Measurements from ENCODE around the gene SNTG2. TPM values are rescaled to one million over a fixed set of nuclear protein-coding genes. Genes with fewer than 3 reads are reported as not detected.

Gene SNTG2
- total and polyA plus RNA-seq, 12 donors, result 0.39 to 2.8 (median 1.0) TPM; not detected in 1

- intact Hi-C loops (cut with DNase I), result no loop called here
- no peak overlapping the region for H3K4me3 ChIP-seq
- ATAC-seq, result no peak
- H3K27me3 ChIP-seq, result peaks cover 0 to 9% (median 0%) of the 10 kb centered on the region in 7 donors
- TF ChIP-seq, protein P1, sequence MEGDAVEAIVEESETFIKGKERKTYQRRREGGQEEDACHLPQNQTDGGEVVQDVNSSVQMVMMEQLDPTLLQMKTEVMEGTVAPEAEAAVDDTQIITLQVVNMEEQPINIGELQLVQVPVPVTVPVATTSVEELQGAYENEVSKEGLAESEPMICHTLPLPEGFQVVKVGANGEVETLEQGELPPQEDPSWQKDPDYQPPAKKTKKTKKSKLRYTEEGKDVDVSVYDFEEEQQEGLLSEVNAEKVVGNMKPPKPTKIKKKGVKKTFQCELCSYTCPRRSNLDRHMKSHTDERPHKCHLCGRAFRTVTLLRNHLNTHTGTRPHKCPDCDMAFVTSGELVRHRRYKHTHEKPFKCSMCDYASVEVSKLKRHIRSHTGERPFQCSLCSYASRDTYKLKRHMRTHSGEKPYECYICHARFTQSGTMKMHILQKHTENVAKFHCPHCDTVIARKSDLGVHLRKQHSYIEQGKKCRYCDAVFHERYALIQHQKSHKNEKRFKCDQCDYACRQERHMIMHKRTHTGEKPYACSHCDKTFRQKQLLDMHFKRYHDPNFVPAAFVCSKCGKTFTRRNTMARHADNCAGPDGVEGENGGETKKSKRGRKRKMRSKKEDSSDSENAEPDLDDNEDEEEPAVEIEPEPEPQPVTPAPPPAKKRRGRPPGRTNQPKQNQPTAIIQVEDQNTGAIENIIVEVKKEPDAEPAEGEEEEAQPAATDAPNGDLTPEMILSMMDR (IDR thresholded peaks at IDR 0.05), result no peak
- peaks cover 0 to 2% (median 0%) of the 10 kb centered on the region in 11 donors for H3K9me3 ChIP-seq
- no peak overlapping the region for H3K27ac ChIP-seq
- 48 to 59% methylated on average over 8 of the region's 8 CpGs for WGBS, 2 donors
- DNase-seq, result no peak
- H3K4me1 ChIP-seq, result no peaks in the 10 kb centered on the region
- H3K36me3 ChIP-seq, result no peaks in the 10 kb centered on the region
These were observed 39.3 kb downstream of the SNTG2 start for GRCh38 chr2:989781-990467.

- Histone ChIP-seq H3K9me3 (peaks cover 0 to 3% (median 0%) of the 10 kb centered on the region in 11 donors), H3K27ac (no peak overlapping the region), H3K36me3 (no peaks in the 10 kb centered on the region), H3K4me1 (no peaks in the 10 kb centered on the region), H3K4me3 (no peak overlapping the region), H3K27me3 (peaks cover 0 to 11% (median 0%) of the 10 kb centered on the region in 7 donors)
- intact Hi-C loops (cut with DNase I), result no loop called here
- TF ChIP-seq, protein P1 (IDR thresholded peaks at IDR 0.05), result no peak
- no peak for DNase-seq
- ATAC-seq, result no peak
These were observed 40.3 kb downstream of the SNTG2 start for GRCh38 chr2:990970-991369.

- TF ChIP-seq, protein P1 (IDR thresholded peaks at IDR 0.05), result no peak
- Histone ChIP-seq H3K9me3 (peaks cover 0 to 18% (median 0%) of the 10 kb centered on the region in 11 donors), H3K4me1 (no peaks in the 10 kb centered on the region), H3K4me3 (no peak overlapping the region), H3K27me3 (peaks cover 0 to 10% (median 0%) of the 10 kb centered on the region in 7 donors), H3K27ac (no peak overlapping the region), H3K36me3 (no peaks in the 10 kb centered on the region)
- WGBS, 2 donors, result 78% methylated on average over 2 of the region's 2 CpGs
- intact Hi-C loops (cut with DNase I), result no loop called here
- ATAC-seq (no peak), DNase-seq (no peak)
These were observed 51.7 kb downstream of the SNTG2 start for GRCh38 chr2:1002350-1002749.

DNA sequence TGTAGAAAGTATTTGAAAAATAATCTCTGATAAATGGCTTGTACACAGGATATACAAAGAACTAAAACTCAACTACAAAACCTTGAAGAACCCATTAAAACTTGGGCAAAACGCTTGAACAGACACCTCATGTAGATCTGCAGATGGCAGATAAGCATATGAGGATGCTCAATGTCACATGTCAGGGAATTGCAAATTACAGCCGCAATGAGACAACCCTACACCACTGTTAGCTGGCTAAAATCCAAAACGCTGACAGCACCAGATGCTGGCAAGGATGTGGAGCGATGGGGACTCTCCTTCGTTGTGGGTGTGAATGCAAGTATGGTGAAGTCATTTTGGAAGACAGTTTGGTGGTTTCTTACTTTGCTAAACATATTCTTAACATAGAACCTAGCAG, 53.7 kb downstream of the SNTG2 start:
- 36% methylated on average over 5 of the region's 5 CpGs for WGBS, 2 donors
- peaks cover 0 to 6% (median 0%) of the 10 kb centered on the region in 11 donors for H3K9me3 ChIP-seq
- H3K27me3 ChIP-seq, result peaks cover 0 to 3% (median 0%) of the 10 kb centered on the region in 7 donors
- no peak overlapping the region for H3K4me3 ChIP-seq
- H3K4me1 ChIP-seq, result no peaks in the 10 kb centered on the region
- no peak for ATAC-seq
- intact Hi-C loops (cut with DNase I), result no loop called here
- TF ChIP-seq, protein P1 (IDR thresholded peaks at IDR 0.05), result no peak
- H3K27ac ChIP-seq, result no peak overlapping the region
- DNase-seq, result no peak
- H3K36me3 ChIP-seq, result no peaks in the 10 kb centered on the region
